Forelimb muscle (tissue), 1 donor: ENCODE measurements around the gene DNAJC6. TPM values are rescaled to one million over a fixed set of nuclear protein-coding genes. Genes with fewer than 3 reads are reported as not detected.
"Not testable (repeated sequence)": the region's sequence is repeated elsewhere in the genome, so short reads cannot be mapped to it uniquely, and the experiment has no call there.

ENCODE experiments used
- DNase-seq: peaks from one replicate; pipeline ENCODE4 v3.0.0-alpha.2; 2013; ENCODE audit warnings: low read depth
- polyA plus RNA-seq: library from polyadenylated mRNA; unstranded; fragments of 120-200 nt; gene quantifications from one replicate; pipeline ENCODE4 v1.2.1, GENCODE V29; 2013; ENCODE audit not compliant: insufficient read length

The DNAJC6 gene
- 0.71 TPM for polyA plus RNA-seq

- peak; percentile 32 for DNase-seq
Measured at GRCh38 chr1:65309304-65310077, at the start of gene DNAJC6. Gene DNAJC6, plus strand, starts transcription at chr1:65309543. Its CDS starts 203 bp downstream, at chr1:65309746.

- no peak for DNase-seq
Measured at GRCh38 chr1:65259816-65260215, 49.5 kb upstream of the DNAJC6 start.

- no peak for DNase-seq
Measured at GRCh38 chr1:65260851-65261473, 48.4 kb upstream of the DNAJC6 start.

- no peak for DNase-seq
Measured at GRCh38 chr1:65263286-65263685, 46.1 kb upstream of the DNAJC6 start.

- no peak for DNase-seq
Measured at GRCh38 chr1:65264197-65264929, 45.0 kb upstream of the DNAJC6 start.

GRCh38 chr1:65265296-65265650 is 44.1 kb upstream of the DNAJC6 start:
- no peak for DNase-seq

GRCh38 chr1:65265651-65266351 is 43.5 kb upstream of the DNAJC6 start:
- no peak for DNase-seq

- DNase-seq: no peak
Measured at GRCh38 chr1:65266476-65266875, 42.9 kb upstream of the DNAJC6 start.

- DNase-seq: no peak
Measured at GRCh38 chr1:65267271-65267670, 42.1 kb upstream of the DNAJC6 start.

GRCh38 chr1:65267683-65268082 is 41.7 kb upstream of the DNAJC6 start:
- no peak for DNase-seq

GRCh38 chr1:65269612-65270011 is 39.7 kb upstream of the DNAJC6 start:
- DNase-seq: no peak

- no peak for DNase-seq
Measured at GRCh38 chr1:65276197-65276939, 33.0 kb upstream of the DNAJC6 start.

GRCh38 chr1:65277605-65278347 is 31.6 kb upstream of the DNAJC6 start:
- no peak for DNase-seq

GRCh38 chr1:65278376-65279069 is 30.8 kb upstream of the DNAJC6 start:
- DNase-seq: no peak

GRCh38 chr1:65279070-65279779 is 30.1 kb upstream of the DNAJC6 start:
- DNase-seq: no peak

- DNase-seq: no peak
Measured at GRCh38 chr1:65281846-65282245, 27.5 kb upstream of the DNAJC6 start.

GRCh38 chr1:65284229-65284628 is 25.1 kb upstream of the DNAJC6 start:
- DNase-seq: no peak

- no peak for DNase-seq
Measured at GRCh38 chr1:65289449-65289848, 19.9 kb upstream of the DNAJC6 start.

GRCh38 chr1:65291818-65292217 is 17.5 kb upstream of the DNAJC6 start:
- not testable (repeated sequence) for DNase-seq
